Esophagus muscularis mucosa (tissue), 4 donors: ENCODE measurements around the gene UCHL1.

ENCODE experiments used
- CTCF ChIP-seq, 3 experiments: fragments of 200-600 bp in 2 of 3; fragments of 450-650 bp in 1 of 3; sonication (generic) in 2 of 3; IDR thresholded peaks; one replicate each; pipeline ENCODE4 v1.5.1; 2017 to 2019; ENCODE audit warnings: antibody characterized with exemption in 3 of 3, mild to moderate bottlenecking in 2 of 3, moderate library complexity in 1 of 3
- EP300 ChIP-seq: sonication (generic); formaldehyde crosslinking; IDR thresholded peaks from one replicate; pipeline ENCODE4 v1.6.1; 2017; ENCODE audit warnings: antibody characterized with exemption
- POLR2A ChIP-seq: fragments of 450-650 bp; IDR thresholded peaks from one replicate; pipeline ENCODE4 v1.6.1; 2017; ENCODE audit warnings: antibody characterized with exemption, moderate library complexity, mild to moderate bottlenecking, low read depth
- POLR2AphosphoS5 ChIP-seq, 2 donors: sonication (generic); formaldehyde crosslinking; IDR thresholded peaks; one replicate each; pipeline ENCODE4 v1.6.1; 2017; ENCODE audit warnings: antibody characterized with exemption in 2 of 2

- no peak for TF ChIP-seq CTCF (IDR thresholded peaks at IDR 0.05)
- no peak for TF ChIP-seq POLR2A
- no peak for TF ChIP-seq POLR2AphosphoS5 (IDR thresholded peaks at IDR 0.05)
- TF ChIP-seq EP300 = no peak
Observed at GRCh38 chr4:41236508-41236907, 20.2 kb upstream of the UCHL1 start.
